Nephron (organoid): ENCODE results near the gene TBCK.
A peak's percentile ranks its signal among the peaks of the same experiment; 100 is the strongest.

Source experiments
- H3K27ac Mint-ChIP-seq, 3 experiments: 2 replicates each; pipeline ENCODE4 v1.8.0; 2020; ENCODE audit warnings: mixed read lengths in 3 of 3, mild to moderate bottlenecking in 2 of 3, moderate library complexity in 1 of 3
- H3K27me3 Mint-ChIP-seq: 2 replicates; pipeline ENCODE4 v1.8.0; 2021; ENCODE audit warnings: low read depth, mild to moderate bottlenecking, moderate library complexity, mixed read lengths
- H3K36me3 Mint-ChIP-seq: 2 replicates; pipeline ENCODE4 v1.8.0; 2020; ENCODE audit warnings: low read depth, mixed read lengths
- H3K4me1 Mint-ChIP-seq: 2 replicates; pipeline ENCODE4 v1.8.0; 2020; ENCODE audit warnings: mixed read lengths
- H3K4me3 Mint-ChIP-seq, 3 experiments: 2 replicates each; pipeline ENCODE4 v1.8.0; 2020; ENCODE audit warnings: mild to moderate bottlenecking in 3 of 3, mixed read lengths in 3 of 3, moderate library complexity in 2 of 3
- H3K9me3 Mint-ChIP-seq: 2 replicates; pipeline ENCODE4 v1.8.0; 2020; ENCODE audit warnings: mixed read lengths
- CTCF ChIP-seq, 3 experiments: fragments of 200-600 bp; sonication (generic); IDR thresholded peaks; one replicate each; pipeline ENCODE4 v1.5.0; 2021; ENCODE audit warnings: antibody characterized with exemption in 3 of 3; ENCODE audit not compliant: unreplicated experiment in 3 of 3

The TBCK gene

GRCh38 chr4:106318511-106318910 lies 2.5 kb upstream of the TBCK start:
- no peaks in the 10 kb centered on the region for H3K9me3 Mint-ChIP-seq
- no peaks in the 10 kb centered on the region for H3K27me3 Mint-ChIP-seq
- peak overlapping the region in 2 of 3 experiments; percentile 9 to 28 for H3K4me3 Mint-ChIP-seq
- peak overlapping the region in 1 of 3 experiments; percentile 56 for H3K27ac Mint-ChIP-seq
- peaks cover 22% of the 10 kb centered on the region for H3K36me3 Mint-ChIP-seq
- TF ChIP-seq CTCF (IDR thresholded peaks at IDR 0.05; ENCODE audit: unreplicated experiment in 3 of 3), result no peak
- H3K4me1 Mint-ChIP-seq, result peaks cover 16% of the 10 kb centered on the region

GRCh38 chr4:106317815-106318214 lies 1.8 kb upstream of the TBCK start:
- Mint-ChIP-seq H3K9me3 (no peaks in the 10 kb centered on the region), H3K4me1 (peaks cover 22% of the 10 kb centered on the region), H3K27ac (no peak overlapping the region), H3K27me3 (no peaks in the 10 kb centered on the region), H3K36me3 (peaks cover 22% of the 10 kb centered on the region), H3K4me3 (no peak overlapping the region)
- TF ChIP-seq CTCF (IDR thresholded peaks at IDR 0.05; ENCODE audit: unreplicated experiment in 3 of 3), result no peak

GRCh38 chr4:106316773-106317409 lies 882 bp upstream of the TBCK start:
- TF ChIP-seq CTCF (IDR thresholded peaks at IDR 0.05; ENCODE audit: unreplicated experiment in 3 of 3), result no peak
- Mint-ChIP-seq H3K27me3 (no peaks in the 10 kb centered on the region), H3K4me1 (peaks cover 30% of the 10 kb centered on the region), H3K36me3 (peaks cover 19% of the 10 kb centered on the region), H3K4me3 (no peak overlapping the region), H3K27ac (no peak overlapping the region), H3K9me3 (no peaks in the 10 kb centered on the region)

GRCh38 chr4:106315476-106315967 lies 487 bp downstream of the TBCK start:
- Mint-ChIP-seq H3K27me3 (no peaks in the 10 kb centered on the region), H3K27ac (no peak overlapping the region), H3K9me3 (no peaks in the 10 kb centered on the region), H3K4me3 (no peak overlapping the region), H3K4me1 (peaks cover 34% of the 10 kb centered on the region), H3K36me3 (peaks cover 8% of the 10 kb centered on the region)
- no peak for TF ChIP-seq CTCF (IDR thresholded peaks at IDR 0.05; ENCODE audit: unreplicated experiment in 3 of 3)

- H3K4me1 Mint-ChIP-seq, result peaks cover 39% of the 10 kb centered on the region
- TF ChIP-seq CTCF (IDR thresholded peaks at IDR 0.05; ENCODE audit: unreplicated experiment in 3 of 3), result no peak
- H3K36me3 Mint-ChIP-seq, result peaks cover 2% of the 10 kb centered on the region
- no peaks in the 10 kb centered on the region for H3K9me3 Mint-ChIP-seq
- no peak overlapping the region for H3K4me3 Mint-ChIP-seq
- H3K27ac Mint-ChIP-seq, result no peak overlapping the region
- H3K27me3 Mint-ChIP-seq, result no peaks in the 10 kb centered on the region
Observed at GRCh38 chr4:106314960-106315359, 1.0 kb downstream of the TBCK start.

GRCh38 chr4:106312997-106313522 lies 2.9 kb downstream of the TBCK start:
- H3K27me3 Mint-ChIP-seq, result no peaks in the 10 kb centered on the region
- peaks cover 39% of the 10 kb centered on the region for H3K4me1 Mint-ChIP-seq
- no peaks in the 10 kb centered on the region for H3K36me3 Mint-ChIP-seq
- H3K4me3 Mint-ChIP-seq, result peak overlapping the region; percentile 74 to 83 (median 75)
- no peaks in the 10 kb centered on the region for H3K9me3 Mint-ChIP-seq
- no peak for TF ChIP-seq CTCF (IDR thresholded peaks at IDR 0.05; ENCODE audit: unreplicated experiment in 3 of 3)
- peak overlapping the region; percentile 48 to 82 (median 79) for H3K27ac Mint-ChIP-seq
